Neural cell (in vitro differentiated cells): ENCODE data around the gene PTPN1. TPM values are rescaled to one million over a fixed set of nuclear protein-coding genes. Genes with fewer than 3 reads are reported as not detected.

Experiments used
- H2AFZ ChIP-seq: fragments of 200-600, 300-800 bp; sonication (generic), shearing (Covaris generic); 2 replicates; pipeline ENCODE4 v1.6.0; 2014; ENCODE audit warnings: low read depth, mild to moderate bottlenecking, antibody characterized with exemption, low read length, moderate library complexity
- H3F3A ChIP-seq: fragments of 200-600 bp; shearing (Covaris generic); 2 replicates; pipeline ENCODE4 v1.6.1; 2016; ENCODE audit warnings: mild to moderate bottlenecking, moderate library complexity, mixed read lengths, antibody characterized with exemption, low read length; ENCODE audit not compliant: insufficient read depth, poor library complexity, severe bottlenecking
- H3K27ac ChIP-seq: fragments of 200-600, 300-800 bp; sonication (generic), shearing (Covaris generic); 2 replicates; pipeline ENCODE4 v1.5.1; 2014; ENCODE audit warnings: mild to moderate bottlenecking, low read length, moderate library complexity
- H3K27me3 ChIP-seq: fragments of 300-800, 200-600 bp; sonication (generic), shearing (Covaris generic); 2 replicates; pipeline ENCODE4 v1.6.0; 2014; ENCODE audit warnings: mild to moderate bottlenecking, low read depth, low read length, moderate library complexity; ENCODE audit not compliant: insufficient read depth
- H3K36me3 ChIP-seq: fragments of 300-800, 200-600 bp; sonication (generic), shearing (Covaris generic); 2 replicates; pipeline ENCODE4 v1.5.1; 2014; ENCODE audit warnings: mild to moderate bottlenecking, antibody characterized with exemption, low read length, moderate library complexity; ENCODE audit not compliant: insufficient read depth
- H3K4me2 ChIP-seq: fragments of 300-800, 200-600 bp; sonication (generic), shearing (Covaris generic); 2 replicates; pipeline ENCODE4 v1.6.0; 2014; ENCODE audit warnings: mild to moderate bottlenecking, low read length
- H3K4me3 ChIP-seq: fragments of 300-800, 200-600 bp; sonication (generic), shearing (Covaris generic); 2 replicates; pipeline ENCODE4 v1.5.1; 2014; ENCODE audit warnings: mild to moderate bottlenecking, low read length, moderate library complexity
- H3K79me2 ChIP-seq: fragments of 200-600 bp; shearing (Covaris generic); replicated peaks from 2 replicates; pipeline ENCODE4 v1.6.0; 2014; ENCODE audit warnings: mild to moderate bottlenecking, low read length, moderate library complexity; ENCODE audit not compliant: insufficient read depth
- H3K9ac ChIP-seq: fragments of 300-800, 200-600 bp; sonication (generic), shearing (Covaris generic); 2 replicates; pipeline ENCODE4 v1.6.1; 2016; ENCODE audit warnings: mild to moderate bottlenecking, low read length, mixed read lengths
- H3K9me2 ChIP-seq: fragments of 200-600 bp; shearing (Covaris generic); 2 replicates; pipeline ENCODE4 v1.6.1; 2016; ENCODE audit warnings: mild to moderate bottlenecking, low read length, mixed read lengths; ENCODE audit not compliant: insufficient read depth
- H3K9me3 ChIP-seq: fragments of 200-600, 300-800 bp; sonication (generic), shearing (Covaris generic); 2 replicates; pipeline ENCODE4 v1.6.1; 2016; ENCODE audit warnings: mild to moderate bottlenecking, mixed run types, low read length, moderate library complexity, mixed read lengths
- H4K20me1 ChIP-seq: fragments of 200-600 bp; shearing (Covaris generic); 2 replicates; pipeline ENCODE4 v1.6.1; 2016; ENCODE audit warnings: mild to moderate bottlenecking, mixed run types; ENCODE audit not compliant: insufficient read depth
- EP300 ChIP-seq: fragments of 450-650 bp; conservative IDR thresholded peaks from 2 replicates; pipeline ENCODE4 v1.6.1; 2014; ENCODE audit warnings: antibody characterized with exemption, mild to moderate bottlenecking, moderate library complexity; ENCODE audit not compliant: poor library complexity, severe bottlenecking
- EZH2 ChIP-seq: fragments of 200-600, 300-800 bp; shearing (Covaris generic), sonication (generic); IDR thresholded peaks from 2 replicates; pipeline ENCODE4 v1.6.1; 2014; ENCODE audit warnings: antibody characterized with exemption, low read length, borderline replicate concordance, mild to moderate bottlenecking; ENCODE audit not compliant: insufficient read depth, poor library complexity, severe bottlenecking
- MXI1 ChIP-seq: fragments of 450-650 bp; conservative IDR thresholded peaks from 2 replicates; pipeline ENCODE4 v1.6.1; 2014; ENCODE audit warnings: antibody characterized with exemption, mild to moderate bottlenecking; ENCODE audit not compliant: poor library complexity, severe bottlenecking
- POLR2AphosphoS5 ChIP-seq: IDR thresholded peaks from 2 replicates; pipeline ENCODE4 v1.6.1; 2012
- RAD21 ChIP-seq: fragments of 450-650 bp; conservative IDR thresholded peaks from 2 replicates; pipeline ENCODE4 v1.6.1; 2014; ENCODE audit warnings: antibody characterized with exemption, mild to moderate bottlenecking, moderate library complexity
- SMC3 ChIP-seq: fragments of 450-650 bp; conservative IDR thresholded peaks from 2 replicates; pipeline ENCODE4 v1.6.1; 2014; ENCODE audit warnings: antibody characterized with exemption, mild to moderate bottlenecking, moderate library complexity; ENCODE audit not compliant: poor library complexity
- TAF1 ChIP-seq: IDR thresholded peaks from 2 replicates; pipeline ENCODE4 v1.6.1; 2012; ENCODE audit warnings: low read depth
- polyA plus RNA-seq: library from polyadenylated mRNA; depleted of rRNA; stranded (reverse); fragments of >200 nt; gene quantifications from 2 replicates; pipeline ENCODE4 v1.2.3, GENCODE V29; 2014
- TF ChIP-seq, protein P1 (sequence below): fragments of 450-650 bp; IDR thresholded peaks from 2 replicates; pipeline ENCODE4 v1.5.1; 2014; ENCODE audit warnings: antibody characterized with exemption, mild to moderate bottlenecking, moderate library complexity; ENCODE audit not compliant: poor library complexity, severe bottlenecking
- TF ChIP-seq, protein P2 (sequence below): IDR thresholded peaks from 2 replicates; pipeline ENCODE4 v1.6.1; 2012; ENCODE audit warnings: borderline replicate concordance

The PTPN1 gene
- polyA plus RNA-seq, 1 donor from 2014 or later = 48.1 TPM

DNA sequence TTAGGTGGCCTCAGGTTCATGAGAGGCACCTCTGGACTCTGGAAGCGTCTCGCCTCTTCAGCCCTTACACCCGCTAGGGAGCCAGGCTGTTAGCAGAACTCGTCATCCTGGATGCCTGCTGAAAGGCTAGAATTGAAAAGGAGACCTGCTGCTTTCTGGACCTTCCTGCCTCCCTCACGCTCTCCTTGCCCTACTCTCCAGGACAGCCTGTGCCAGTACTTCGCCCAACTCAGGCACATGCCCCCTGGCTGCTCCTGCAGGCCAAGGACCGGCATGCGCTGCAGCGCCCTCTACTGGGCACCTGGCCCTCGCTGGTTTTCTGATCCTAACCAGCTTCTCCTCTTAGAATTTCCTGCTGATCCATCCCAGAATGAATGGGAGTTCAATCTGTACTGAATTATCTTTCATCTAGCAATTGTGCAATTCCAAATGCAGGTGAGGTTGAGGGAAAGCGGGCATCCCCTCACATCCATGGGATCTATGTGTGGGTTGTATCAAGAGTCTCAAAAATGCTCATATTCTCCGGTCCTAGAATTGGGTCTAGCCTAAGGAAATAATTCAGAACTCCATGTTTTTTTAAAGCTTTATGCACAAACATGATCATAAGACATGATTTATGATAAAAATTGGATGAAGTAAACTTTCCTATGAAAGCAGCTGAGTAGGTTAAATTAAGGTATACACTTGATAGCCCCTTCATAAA, 78.0 kb downstream of the PTPN1 start:
- Histone ChIP-seq H3K9ac (no peak overlapping the region), H3K9me2 (no peaks in the 10 kb centered on the region), H3K27ac (no peak overlapping the region), H4K20me1 (no peaks in the 10 kb centered on the region), H3K27me3 (no peaks in the 10 kb centered on the region), H3F3A (no peaks in the 10 kb centered on the region), H3K4me2 (no peak overlapping the region), H3K36me3 (peaks cover 5% of the 10 kb centered on the region), H3K4me3 (no peak overlapping the region), H3K79me2 (no peaks in the 10 kb centered on the region), H2AFZ (no peak overlapping the region), H3K9me3 (no peaks in the 10 kb centered on the region)
- no peak for TF ChIP-seq POLR2AphosphoS5
- TF ChIP-seq EP300 = no peak
- TF ChIP-seq TAF1 = no peak
- peak; percentile 35 for TF ChIP-seq SMC3
- TF ChIP-seq, protein P1, sequence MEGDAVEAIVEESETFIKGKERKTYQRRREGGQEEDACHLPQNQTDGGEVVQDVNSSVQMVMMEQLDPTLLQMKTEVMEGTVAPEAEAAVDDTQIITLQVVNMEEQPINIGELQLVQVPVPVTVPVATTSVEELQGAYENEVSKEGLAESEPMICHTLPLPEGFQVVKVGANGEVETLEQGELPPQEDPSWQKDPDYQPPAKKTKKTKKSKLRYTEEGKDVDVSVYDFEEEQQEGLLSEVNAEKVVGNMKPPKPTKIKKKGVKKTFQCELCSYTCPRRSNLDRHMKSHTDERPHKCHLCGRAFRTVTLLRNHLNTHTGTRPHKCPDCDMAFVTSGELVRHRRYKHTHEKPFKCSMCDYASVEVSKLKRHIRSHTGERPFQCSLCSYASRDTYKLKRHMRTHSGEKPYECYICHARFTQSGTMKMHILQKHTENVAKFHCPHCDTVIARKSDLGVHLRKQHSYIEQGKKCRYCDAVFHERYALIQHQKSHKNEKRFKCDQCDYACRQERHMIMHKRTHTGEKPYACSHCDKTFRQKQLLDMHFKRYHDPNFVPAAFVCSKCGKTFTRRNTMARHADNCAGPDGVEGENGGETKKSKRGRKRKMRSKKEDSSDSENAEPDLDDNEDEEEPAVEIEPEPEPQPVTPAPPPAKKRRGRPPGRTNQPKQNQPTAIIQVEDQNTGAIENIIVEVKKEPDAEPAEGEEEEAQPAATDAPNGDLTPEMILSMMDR = peak; percentile 59
- TF ChIP-seq EZH2 = no peak
- TF ChIP-seq, protein P2, sequence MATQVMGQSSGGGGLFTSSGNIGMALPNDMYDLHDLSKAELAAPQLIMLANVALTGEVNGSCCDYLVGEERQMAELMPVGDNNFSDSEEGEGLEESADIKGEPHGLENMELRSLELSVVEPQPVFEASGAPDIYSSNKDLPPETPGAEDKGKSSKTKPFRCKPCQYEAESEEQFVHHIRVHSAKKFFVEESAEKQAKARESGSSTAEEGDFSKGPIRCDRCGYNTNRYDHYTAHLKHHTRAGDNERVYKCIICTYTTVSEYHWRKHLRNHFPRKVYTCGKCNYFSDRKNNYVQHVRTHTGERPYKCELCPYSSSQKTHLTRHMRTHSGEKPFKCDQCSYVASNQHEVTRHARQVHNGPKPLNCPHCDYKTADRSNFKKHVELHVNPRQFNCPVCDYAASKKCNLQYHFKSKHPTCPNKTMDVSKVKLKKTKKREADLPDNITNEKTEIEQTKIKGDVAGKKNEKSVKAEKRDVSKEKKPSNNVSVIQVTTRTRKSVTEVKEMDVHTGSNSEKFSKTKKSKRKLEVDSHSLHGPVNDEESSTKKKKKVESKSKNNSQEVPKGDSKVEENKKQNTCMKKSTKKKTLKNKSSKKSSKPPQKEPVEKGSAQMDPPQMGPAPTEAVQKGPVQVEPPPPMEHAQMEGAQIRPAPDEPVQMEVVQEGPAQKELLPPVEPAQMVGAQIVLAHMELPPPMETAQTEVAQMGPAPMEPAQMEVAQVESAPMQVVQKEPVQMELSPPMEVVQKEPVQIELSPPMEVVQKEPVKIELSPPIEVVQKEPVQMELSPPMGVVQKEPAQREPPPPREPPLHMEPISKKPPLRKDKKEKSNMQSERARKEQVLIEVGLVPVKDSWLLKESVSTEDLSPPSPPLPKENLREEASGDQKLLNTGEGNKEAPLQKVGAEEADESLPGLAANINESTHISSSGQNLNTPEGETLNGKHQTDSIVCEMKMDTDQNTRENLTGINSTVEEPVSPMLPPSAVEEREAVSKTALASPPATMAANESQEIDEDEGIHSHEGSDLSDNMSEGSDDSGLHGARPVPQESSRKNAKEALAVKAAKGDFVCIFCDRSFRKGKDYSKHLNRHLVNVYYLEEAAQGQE = no peak
- no peak for TF ChIP-seq MXI1
- TF ChIP-seq RAD21 = no peak

DNA sequence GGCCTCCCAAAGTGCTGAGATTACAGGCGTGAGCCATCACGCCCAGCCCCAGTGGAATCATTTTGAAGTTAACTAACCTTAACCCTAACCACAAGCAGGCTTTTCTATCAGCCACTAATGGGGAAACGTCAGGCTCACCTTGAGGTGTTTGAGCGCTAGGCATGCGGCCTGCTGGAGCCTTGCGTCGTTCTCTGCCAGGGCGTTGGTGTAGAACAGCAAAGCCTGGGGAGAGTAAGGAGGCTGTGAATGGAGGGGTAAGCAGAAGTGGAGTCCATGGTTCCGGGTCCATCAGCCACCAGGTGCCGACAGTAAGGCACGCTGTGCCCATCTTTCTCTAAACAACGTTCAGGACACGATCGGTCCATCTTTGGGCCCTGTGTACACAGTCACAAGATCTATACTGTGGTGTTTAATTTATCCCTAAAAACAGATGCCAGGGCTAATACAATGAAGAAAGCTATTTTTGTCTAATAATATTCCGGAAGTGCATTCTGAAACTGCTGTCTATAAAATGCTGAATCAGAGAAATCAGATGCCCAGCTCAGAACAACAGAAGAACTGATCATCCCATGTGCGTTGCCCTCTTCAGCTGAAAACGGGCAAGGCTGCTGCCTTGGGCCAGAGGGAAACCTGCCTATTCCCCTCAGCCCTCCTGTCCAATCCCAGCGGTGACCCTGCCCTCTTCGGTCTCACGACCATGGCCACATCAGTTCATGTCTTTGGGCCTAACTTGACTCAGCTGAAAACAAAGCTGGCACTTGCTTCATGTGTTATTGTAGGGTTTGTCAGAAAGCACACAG, 79.6 kb downstream of the PTPN1 start:
- H3K9me3 ChIP-seq = no peaks in the 10 kb centered on the region
- no peak overlapping the region for H3K9ac ChIP-seq
- H3K27ac ChIP-seq = no peak overlapping the region
- H3K4me2 ChIP-seq = no peak overlapping the region
- no peak overlapping the region for H2AFZ ChIP-seq
- H4K20me1 ChIP-seq = no peaks in the 10 kb centered on the region
- H3K79me2 ChIP-seq = no peaks in the 10 kb centered on the region
- H3K4me3 ChIP-seq = no peak overlapping the region
- no peaks in the 10 kb centered on the region for H3F3A ChIP-seq
- H3K27me3 ChIP-seq = no peaks in the 10 kb centered on the region
- TF ChIP-seq RAD21 (no peak), EP300 (no peak), POLR2AphosphoS5 (no peak), MXI1 (no peak), SMC3 (no peak), TAF1 (no peak), EZH2 (no peak)
- TF ChIP-seq, protein P1 = no peak
- TF ChIP-seq, protein P2 = no peak
- peaks cover 5% of the 10 kb centered on the region for H3K36me3 ChIP-seq
- H3K9me2 ChIP-seq = no peaks in the 10 kb centered on the region
